ENCODE data around the gene FGF3. TPM values are rescaled to one million over a fixed set of nuclear protein-coding genes. Genes with fewer than 3 reads are reported as not detected.

The FGF3 gene
- total RNA-seq, 1 donor from 2014 or later = not detected

- no peak overlapping the region for H3K4me3 ChIP-seq
- no peaks in the 10 kb centered on the region for H3K4me1 ChIP-seq
- no peaks in the 10 kb centered on the region for H3K9me3 ChIP-seq
- H3K27ac ChIP-seq = no peak overlapping the region
- H3K27me3 ChIP-seq = no peaks in the 10 kb centered on the region
- intact Hi-C loops (cut with DNase I) = no loop called here
- no peak for TF ChIP-seq CTCF (IDR thresholded peaks at IDR 0.05)
- no peak for DNase-seq (ENCODE audit: low spot score in 2 of 2)
- H3K36me3 ChIP-seq = no peaks in the 10 kb centered on the region
Observed at GRCh38 chr11:69842746-69843528, 23.7 kb upstream of the FGF3 start.

- no peaks in the 10 kb centered on the region for H3K4me1 ChIP-seq
Observed at GRCh38 chr11:69841859-69842698, 22.9 kb upstream of the FGF3 start.

GRCh38 chr11:69841170-69841858 lies 22.1 kb upstream of the FGF3 start:
- TF ChIP-seq CTCF (IDR thresholded peaks at IDR 0.05) = no peak
- H3K4me1 ChIP-seq = no peaks in the 10 kb centered on the region
- intact Hi-C loops (cut with DNase I) = no loop called here
- no peak overlapping the region for H3K4me3 ChIP-seq
- no peak for DNase-seq (ENCODE audit: low spot score in 2 of 2)
- no peaks in the 10 kb centered on the region for H3K27me3 ChIP-seq
- H3K9me3 ChIP-seq = no peaks in the 10 kb centered on the region
- H3K36me3 ChIP-seq = no peaks in the 10 kb centered on the region
- no peak overlapping the region for H3K27ac ChIP-seq

More at GRCh38 chr11:69841859-69842698, 22.9 kb upstream of the FGF3 start:
- DNase-seq (ENCODE audit: low spot score in 2 of 2) = no peak
- Histone ChIP-seq H3K27ac (no peak overlapping the region), H3K27me3 (no peaks in the 10 kb centered on the region), H3K4me3 (no peak overlapping the region), H3K9me3 (no peaks in the 10 kb centered on the region), H3K36me3 (no peaks in the 10 kb centered on the region)
- no peak for TF ChIP-seq CTCF (IDR thresholded peaks at IDR 0.05)
- intact Hi-C loops (cut with DNase I) = no loop called here

- no peak overlapping the region for H3K4me3 ChIP-seq
- H3K27me3 ChIP-seq = no peaks in the 10 kb centered on the region
- H3K9me3 ChIP-seq = no peaks in the 10 kb centered on the region
- H3K4me1 ChIP-seq = no peaks in the 10 kb centered on the region
- H3K27ac ChIP-seq = no peak overlapping the region
- TF ChIP-seq CTCF (IDR thresholded peaks at IDR 0.05) = no peak
- intact Hi-C loops (cut with DNase I) = no loop called here
- no peaks in the 10 kb centered on the region for H3K36me3 ChIP-seq
- peak in 1 of 2 donors; percentile 44 for DNase-seq (ENCODE audit: low spot score in 2 of 2)
Observed at GRCh38 chr11:69840371-69841169, 21.4 kb upstream of the FGF3 start.

- DNase-seq (ENCODE audit: low spot score in 2 of 2) = peak in 1 of 2 donors; percentile 28
- Histone ChIP-seq H3K27ac (no peak overlapping the region), H3K9me3 (no peaks in the 10 kb centered on the region), H3K27me3 (no peaks in the 10 kb centered on the region), H3K36me3 (no peaks in the 10 kb centered on the region), H3K4me1 (no peaks in the 10 kb centered on the region), H3K4me3 (no peak overlapping the region)
- TF ChIP-seq CTCF (IDR thresholded peaks at IDR 0.05) = no peak
- intact Hi-C loops (cut with DNase I) = no loop called here
Observed at GRCh38 chr11:69839516-69839915, 20.3 kb upstream of the FGF3 start.

All from ascending aorta (tissue), 2 donors.